ENCODE data around the gene BMP8A.
"Not testable (repeated sequence)": the region's sequence is repeated elsewhere in the genome, so short reads cannot be mapped to it uniquely, and the experiment has no call there.

The BMP8A gene

DNA sequence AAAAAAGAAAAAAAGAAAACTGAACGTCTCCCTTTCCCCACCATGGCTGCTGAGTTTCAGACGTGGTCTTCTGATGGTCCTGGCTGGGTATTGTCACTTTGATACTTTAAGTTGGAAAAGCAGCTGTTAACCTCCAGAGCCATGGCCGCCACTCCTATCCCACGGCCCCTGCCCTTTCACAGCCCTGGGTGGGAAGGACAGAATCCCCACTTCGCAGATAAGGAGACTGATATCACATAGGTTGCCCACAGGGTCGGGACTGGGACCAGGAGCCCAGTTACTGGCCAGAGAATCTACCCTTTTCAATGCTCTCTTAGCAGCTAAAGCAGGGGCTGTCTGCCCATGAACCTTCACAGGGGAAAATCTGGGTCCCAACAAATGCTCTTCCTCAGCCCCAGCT is 16.8 kb downstream of the BMP8A start:
- DNase-seq: no peak

DNA sequence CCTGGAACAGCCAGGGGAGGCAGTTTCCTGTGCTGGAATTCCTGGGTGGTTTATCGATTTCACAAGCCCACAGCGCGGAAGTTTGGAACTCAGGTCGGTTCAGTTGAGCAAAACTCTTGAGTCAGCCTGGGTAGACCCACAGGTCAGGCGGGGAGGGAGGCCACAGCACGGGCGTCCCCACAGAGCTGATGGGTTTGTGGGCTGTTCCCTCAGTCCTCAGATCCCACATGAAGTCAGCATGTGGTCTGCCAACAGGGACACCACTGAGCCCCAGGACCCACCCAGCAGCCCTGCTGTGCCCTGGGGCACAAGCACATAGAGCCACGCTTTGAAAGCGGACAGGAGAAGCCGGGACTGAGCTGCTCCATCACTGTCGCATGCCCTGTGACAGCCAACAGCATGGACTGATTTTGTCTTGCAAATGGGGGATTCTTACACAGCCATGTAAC is 17.4 kb downstream of the BMP8A start:
- peak; percentile 59 for DNase-seq

DNA sequence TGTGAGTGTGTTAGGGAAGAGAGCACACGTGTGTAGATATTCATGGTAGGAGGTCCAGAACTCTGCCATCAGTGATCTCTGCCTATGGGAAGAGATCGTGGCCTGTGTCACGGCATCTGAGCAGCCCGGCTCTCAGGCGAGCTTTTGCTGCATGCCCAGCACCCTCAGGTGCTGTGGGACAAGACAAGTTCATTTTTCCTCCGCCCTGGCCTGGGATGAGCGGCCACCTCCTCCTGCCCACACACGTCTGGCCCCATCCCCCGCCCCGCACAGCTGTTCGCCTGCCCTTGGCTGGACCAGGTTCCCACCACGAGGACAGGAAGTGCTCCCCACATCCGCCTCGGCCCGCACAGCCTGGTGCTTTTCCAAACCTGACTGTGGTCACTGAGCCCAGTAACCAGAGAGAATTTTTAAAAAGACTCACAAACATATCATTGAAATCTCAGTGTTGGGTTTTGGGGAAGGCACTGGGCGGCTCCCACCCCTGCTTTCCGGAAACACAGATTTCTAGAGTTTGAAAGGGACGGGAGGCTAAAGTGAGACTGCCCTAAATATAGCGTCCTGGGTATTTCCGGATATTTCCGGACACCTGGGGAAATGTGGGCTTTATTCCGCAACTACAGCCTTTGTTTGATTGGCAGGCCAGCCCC is 18.0 kb downstream of the BMP8A start:
- DNase-seq: peak; percentile 84

DNA sequence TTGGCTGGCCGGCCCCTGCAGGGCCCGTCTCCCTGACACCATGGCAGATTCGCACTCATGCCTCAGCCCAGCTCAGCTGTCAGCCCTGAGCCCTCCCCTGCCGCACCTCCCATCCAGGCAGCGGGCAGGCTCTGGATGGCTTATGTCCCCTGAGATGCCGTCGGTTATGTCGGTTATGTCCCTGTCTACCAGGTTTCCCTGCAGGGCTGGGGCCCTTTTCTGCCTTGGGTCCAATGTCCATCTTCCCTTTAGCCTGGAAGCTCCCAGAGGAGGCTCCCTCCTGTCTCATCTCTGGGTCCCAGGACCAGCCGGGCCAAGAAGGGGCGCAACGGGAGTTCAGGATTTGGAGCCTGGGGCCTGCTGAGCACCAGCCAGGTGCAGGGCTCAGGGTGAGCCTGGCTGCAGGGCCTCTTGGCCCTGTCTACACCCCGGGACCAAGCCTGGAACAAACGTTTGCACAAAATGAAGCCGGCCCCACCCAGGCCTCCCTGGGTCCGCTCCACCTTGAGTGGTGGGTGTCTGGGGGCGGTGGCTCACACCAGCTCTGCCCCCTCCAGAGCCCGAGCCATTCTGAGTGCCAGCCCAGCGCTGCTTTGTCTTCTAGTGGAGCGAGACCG is 19.2 kb downstream of the BMP8A start:
- DNase-seq: not testable (repeated sequence)

DNA sequence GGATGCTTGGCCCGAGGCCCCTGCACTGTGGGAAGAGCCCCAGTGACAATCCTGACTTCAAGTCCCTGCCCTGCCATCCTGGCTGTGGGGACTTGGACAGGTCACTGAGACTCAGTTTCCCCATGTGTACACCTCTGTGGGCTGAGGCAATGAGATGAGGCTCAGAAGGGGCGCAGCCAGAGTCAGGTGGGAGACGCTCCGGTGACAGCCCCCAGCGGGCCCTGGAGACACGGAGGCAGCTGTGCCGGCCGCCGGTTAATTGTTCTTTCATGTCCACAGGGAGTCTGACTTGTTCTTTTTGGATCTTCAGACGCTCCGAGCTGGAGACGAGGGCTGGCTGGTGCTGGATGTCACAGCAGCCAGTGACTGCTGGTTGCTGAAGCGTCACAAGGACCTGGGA is 20.0 kb downstream of the BMP8A start:
- not testable (repeated sequence) for DNase-seq

DNA sequence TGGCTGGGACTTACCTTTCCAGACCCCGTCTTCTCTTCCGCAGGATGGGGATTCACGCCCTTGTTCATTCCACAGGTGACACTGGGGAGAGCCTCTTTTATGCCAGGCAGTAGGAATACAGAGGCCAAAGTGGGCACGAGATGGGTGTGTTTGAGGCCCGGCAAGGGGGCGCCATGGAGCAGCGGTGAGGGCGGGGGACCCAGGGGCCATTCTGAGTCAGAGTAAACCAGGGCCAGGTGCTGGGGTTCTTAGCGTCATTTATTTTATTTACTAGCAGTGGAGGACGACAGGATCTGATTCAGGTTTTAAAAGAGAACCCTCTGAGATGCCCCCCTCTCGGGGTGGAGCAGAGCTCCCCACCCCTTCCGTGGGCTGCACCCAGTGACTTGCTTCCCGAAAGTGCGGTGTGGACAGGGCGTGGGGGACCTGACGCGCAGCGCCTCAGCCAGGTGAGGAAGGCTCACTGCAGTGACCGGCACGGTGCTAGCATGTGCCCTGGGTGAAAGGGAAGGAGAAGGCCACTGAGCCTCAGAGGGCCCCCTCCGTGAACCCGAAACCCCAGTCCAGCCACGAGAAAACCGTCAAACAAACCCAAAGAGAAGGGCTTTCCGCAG is 20.9 kb downstream of the BMP8A start:
- not testable (repeated sequence) for DNase-seq

DNA sequence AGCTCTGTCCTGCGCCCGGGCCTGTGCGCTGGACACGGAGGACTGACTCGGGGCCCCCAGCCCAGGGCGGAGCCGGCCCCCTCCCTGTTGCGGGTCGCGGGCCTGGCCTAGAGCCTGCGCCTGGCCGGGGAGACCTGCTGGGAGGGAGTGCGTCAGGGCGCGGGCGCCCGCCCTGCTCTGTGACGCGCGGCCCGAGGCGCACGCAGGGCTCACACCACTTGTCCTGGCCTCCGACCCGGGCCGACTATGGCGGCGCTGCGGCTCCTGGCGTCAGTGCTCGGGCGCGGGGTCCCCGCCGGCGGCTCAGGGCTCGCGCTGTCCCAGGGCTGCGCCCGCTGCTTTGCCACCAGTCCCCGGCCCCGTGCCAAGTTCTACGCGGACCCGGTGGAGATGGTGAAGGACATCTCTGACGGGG is 23.3 kb downstream of the BMP8A start:
- not testable (repeated sequence) for DNase-seq

DNA sequence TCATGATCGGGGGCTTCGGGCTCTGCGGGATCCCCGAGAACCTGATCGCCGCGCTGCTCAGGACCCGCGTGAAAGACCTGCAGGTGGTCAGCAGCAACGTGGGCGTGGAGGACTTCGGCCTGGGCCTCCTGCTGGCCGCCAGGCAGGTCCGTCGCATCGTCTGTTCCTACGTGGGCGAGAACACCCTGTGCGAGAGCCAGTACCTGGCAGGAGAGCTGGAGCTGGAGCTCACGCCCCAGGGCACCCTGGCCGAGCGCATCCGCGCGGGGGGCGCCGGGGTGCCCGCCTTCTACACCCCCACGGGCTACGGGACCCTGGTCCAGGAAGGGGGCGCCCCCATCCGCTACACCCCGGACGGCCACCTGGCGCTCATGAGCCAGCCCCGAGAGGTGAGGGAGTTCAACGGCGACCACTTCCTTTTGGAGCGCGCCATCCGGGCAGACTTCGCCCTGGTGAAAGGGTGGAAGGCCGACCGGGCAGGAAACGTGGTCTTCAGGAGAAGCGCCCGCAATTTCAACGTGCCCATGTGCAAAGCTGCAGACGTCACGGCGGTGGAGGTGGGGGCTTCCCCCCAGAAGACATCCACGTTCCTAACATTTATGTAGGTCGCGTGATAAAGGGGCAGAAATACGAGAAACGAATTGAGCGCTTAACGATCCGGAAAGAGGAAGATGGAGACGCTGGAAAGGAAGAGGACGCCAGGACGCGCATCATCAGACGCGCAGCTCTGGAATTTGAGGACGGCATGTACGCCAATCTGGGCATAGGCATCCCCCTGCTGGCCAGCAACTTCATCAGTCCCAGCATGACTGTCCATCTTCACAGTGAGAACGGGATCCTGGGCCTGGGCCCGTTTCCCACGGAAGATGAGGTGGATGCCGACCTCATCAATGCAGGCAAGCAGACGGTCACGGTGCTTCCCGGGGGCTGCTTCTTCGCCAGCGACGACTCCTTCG is 24.0 kb downstream of the BMP8A start:
- not testable (repeated sequence) for DNase-seq

DNA sequence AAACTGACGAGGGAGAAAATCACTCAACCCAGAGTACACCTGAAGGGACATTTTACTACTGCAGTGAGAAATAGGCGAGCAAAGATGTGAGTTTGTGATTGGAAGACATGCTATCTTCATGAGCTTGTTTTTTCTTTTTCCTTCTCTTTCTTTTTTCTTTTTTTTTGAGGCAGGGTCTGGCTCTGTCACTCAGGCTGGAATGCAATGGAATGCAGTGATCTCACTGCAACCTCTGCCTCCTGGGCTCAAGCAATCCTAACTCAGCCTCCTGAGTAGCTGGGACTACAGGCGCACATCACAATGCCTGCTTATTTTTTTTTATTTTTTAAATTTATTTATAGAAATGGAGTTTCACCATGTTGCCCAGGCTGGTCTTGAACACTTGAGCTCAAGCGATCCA is 25.4 kb downstream of the BMP8A start:
- DNase-seq: not testable (repeated sequence)

DNA sequence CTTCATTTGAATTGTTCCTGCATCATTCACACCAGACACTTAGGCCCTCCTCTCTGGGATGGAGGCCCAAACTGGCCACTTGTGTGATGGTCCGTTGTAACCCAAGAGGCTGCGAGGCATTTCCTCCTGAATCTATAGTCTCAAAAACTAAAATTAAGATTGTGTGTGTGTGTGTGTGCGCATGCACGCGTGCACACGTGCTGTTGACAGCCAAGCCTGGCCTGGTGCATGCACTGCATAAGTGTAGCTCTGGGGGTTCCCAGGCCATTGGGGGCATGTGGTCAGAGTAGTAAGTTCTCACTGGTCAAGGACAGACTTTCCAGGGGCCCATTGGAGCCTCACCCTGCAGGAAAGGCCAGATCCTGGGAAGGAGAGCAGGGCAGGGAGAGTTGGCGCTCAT is 26.5 kb downstream of the BMP8A start:
- not testable (repeated sequence) for DNase-seq

DNA sequence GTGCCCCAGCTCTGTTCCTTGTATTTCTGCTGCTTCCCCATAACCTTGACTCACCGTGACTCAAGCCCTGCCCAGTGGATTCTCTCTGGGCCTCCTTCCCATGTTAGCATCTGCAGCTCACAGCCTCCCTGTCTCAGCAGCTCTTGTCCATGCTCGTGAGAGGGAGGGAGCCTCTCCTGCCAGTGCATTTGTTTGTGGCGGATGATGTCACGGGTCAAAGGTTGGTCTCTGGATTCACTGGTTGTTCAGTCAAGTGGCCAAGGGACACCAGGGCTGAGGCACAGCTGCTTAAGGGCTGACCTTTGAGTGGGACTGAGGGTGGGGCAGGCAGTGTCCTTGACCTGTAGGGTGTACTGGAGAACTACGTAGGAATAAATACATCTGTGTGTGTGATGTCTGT is 27.9 kb downstream of the BMP8A start:
- not testable (repeated sequence) for DNase-seq

DNA sequence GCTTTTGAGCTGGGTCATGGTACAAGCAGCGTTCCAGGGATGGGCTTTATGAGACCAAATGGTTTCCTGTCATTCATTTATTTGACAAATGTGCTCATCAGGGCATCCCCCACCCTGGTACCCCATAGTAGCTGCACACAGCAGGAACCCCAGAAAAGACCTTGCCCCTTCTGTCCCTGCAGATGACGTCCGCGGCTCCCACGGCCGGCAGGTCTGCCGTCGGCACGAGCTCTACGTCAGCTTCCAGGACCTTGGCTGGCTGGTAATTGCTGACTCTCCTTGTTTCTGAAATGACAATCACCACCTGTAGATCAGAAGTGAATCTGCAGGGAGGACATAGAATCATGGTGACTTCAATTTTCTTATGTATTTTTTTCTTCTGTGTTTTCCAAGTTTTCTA is 30.8 kb downstream of the BMP8A start:
- not testable (repeated sequence) for DNase-seq

DNA sequence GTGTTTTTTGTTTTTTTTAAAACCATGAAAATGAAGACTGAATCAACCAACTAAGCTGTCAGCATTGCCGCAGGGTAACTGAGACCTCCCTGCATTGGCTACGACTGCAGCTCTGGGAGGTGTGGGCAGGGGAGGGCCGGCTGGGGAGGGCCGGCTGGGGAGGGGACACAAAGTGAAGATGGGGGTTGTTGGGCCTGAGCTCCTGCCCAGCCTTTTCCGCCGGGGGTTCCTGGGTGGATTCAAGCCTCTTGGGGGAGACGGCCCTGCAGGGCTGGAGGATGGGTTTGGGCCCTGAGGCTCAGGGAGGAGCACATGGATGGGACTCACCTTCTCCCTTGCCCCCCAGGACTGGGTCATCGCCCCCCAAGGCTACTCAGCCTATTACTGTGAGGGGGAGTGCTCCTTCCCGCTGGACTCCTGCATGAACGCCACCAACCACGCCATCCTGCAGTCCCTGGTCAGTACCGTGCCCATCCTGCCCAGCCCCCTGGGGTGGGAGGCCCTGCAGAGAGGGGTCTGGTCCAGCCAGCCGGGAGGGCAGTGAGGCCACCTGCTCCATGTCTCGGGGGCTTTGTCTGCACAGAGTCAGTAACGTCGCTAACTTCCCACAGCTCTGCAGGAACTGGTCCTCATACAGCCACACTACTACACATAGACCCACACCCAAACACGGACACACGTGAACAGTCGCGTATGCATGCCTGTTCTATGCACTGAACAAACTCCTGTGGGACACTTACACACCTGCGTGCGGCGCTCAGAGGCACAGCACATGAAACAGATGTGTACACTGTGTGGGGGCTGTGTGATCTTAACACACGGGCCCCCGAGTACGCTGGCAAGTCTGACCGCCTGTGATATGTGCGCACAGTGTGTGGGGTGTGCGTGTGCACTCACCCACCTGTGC is 31.5 kb downstream of the BMP8A start:
- DNase-seq: no peak

DNA sequence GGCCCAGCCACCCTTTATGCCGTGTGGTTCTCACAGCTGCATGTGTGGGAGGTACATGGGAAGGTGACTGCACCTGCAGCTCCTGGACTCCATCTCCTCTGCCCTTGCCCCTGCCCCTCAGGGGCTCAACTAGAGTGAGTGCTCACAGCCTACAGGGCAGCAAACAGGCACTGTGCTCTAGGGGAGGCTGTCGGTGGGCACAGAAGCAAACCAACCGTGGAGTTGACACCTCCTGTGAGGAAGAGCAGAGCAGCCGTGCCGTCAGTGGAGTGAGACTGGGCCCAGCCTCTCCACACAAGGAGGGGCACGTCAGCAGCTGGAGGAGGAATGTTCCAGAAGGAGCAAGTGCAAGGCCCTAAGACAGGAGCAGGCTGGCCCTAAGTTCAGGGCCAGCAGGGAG is 32.7 kb downstream of the BMP8A start:
- DNase-seq: no peak

DNA sequence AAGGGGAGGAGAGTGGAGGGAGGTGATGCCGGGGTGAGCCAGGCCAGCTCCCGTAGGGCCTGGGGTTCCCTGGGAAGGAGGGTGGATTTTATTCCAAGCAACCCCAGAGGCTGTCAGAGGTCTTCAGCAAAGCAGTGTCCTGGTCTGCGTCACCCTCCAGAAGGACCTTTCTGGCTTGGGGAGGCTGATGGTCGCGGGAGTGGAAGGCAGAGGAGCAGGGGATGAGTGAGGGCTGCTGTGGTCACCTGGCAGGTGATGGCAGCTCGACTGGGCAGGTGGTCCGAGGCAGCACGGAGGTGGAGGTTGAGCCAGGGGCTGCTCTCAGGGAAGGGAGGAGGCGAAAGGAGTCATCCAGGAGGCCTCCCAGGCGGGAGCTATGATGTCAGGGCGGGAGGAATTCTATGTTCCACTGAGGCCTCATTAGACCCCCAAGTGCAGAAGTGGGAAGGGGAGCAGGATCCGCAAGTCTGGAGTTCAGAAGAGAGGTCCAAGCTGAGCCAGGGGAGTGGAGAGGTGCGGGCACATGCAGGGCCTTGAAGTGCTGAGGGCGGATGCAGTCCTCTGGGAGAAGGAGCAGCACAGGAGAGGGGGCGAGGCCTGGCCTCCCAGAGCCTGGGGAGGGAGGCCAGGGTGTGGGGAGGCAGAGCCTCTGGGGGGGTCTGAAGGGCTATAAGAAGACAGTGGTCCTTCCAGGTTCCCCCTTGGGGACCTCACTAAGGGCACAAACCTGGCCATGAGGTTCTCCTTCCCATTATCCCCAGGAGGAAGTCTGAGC is 33.3 kb downstream of the BMP8A start:
- DNase-seq: no peak

DNA sequence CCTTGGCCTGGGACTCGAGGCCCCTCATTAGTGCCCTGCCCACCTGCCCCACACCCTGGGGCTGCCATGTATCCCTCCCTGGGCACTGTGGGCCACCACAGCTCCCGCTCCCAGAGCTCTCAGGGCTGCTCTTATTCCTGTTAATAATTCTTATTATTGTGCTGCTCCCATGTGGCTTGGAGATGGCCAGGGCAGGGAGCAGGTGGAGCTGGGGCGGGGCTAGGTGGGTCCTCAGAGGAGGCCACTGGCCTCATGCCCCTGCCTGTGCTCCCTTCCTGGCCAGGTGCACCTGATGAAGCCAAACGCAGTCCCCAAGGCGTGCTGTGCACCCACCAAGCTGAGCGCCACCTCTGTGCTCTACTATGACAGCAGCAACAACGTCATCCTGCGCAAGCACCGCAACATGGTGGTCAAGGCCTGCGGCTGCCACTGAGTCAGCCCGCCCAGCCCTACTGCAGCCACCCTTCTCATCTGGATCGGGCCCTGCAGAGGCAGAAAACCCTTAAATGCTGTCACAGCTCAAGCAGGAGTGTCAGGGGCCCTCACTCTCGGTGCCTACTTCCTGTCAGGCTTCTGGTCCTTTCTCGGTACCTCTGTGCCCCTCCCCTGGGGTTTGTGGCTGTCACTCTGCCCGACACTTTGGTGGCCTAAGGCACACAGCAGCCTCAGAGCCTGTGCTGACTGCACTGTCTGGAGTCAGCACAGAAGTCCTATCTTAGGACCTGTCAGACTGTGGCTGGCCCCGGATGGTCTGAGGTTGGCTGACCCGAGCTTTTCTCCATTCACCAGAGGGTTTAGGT is 34.1 kb downstream of the BMP8A start:
- no peak for DNase-seq

DNA sequence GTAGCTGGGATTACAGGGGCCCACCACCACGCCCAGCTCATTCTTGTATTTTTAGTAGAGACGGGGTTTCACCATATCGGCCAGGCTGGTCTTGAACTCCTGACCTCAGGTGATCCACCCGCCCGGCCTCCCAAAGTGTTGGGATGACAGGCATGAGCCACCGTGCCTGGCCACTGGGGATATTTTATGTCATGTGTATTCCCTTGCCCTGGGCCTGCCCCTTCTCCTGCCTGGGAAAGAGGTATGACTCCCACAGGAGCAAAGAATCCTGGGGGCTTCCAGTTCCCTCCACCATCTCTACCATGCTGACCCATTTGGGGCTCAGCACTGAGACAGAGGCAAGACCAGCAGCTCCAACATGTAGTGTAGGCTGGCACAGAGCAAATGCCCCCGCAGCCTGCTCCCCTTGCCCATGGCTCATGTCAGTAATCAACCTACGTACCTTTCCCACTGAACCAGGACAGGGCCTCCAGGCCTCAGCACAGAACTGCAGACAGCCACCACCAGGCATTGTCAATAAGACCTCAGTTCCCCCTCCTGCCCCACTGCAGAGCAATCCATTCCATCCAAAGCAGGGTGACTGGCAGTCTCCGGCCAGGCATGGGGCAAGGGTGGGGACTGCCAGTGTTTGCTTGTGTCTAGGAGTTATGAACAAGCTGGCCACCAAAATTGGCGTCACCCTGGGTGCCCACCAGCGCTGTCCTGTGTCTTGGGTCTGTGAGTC is 35.2 kb downstream of the BMP8A start:
- DNase-seq: no peak

DNA sequence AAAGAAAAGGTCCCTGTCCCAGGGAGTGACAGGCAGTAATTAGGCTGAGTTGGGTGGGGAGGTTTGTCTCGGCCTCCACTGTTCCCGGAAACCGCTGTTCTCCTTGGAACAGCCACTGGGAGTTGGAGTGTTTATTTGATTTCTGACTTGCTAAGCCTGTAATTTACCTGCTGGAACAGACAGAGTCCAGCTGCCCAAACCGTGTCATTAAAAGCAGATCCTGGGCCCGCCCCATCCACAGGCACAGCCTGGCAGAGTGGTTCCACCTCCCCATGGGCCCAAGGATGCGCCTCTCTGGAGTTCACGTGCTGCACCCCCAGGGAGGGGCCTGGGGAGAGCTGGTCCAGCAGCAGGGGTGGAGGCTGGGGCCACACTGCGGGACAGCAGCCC is 35.7 kb downstream of the BMP8A start:
- peak; percentile 71 for DNase-seq

DNA sequence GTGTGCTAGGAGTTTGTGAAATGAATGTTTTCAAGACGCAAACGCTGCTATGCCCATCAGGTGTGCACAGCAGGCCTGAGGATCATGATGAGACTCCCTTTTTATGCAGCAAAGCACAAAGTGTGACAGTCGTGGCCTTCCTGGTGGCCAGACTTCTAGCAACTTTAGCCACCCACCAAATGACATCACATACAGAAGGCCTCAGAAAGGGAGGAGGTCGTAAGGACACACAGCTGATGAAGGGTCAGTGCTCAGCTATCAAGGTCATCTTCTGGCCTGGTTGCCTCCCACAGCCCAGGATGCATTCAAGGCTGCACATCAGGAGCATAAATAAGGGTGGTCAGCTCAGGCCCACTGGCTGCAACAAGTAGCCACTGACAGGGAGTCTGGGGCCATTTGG is 36.6 kb downstream of the BMP8A start:
- DNase-seq: no peak
